ENCODE measurements around the gene MOSPD2. TPM values are rescaled to one million over a fixed set of nuclear protein-coding genes. Genes with fewer than 3 reads are reported as not detected.
A peak's percentile ranks its signal among the peaks of the same experiment; 100 is the strongest.

The MOSPD2 gene
- total RNA-seq, 1 donor from 2014 or later: 9.9 TPM

GRCh38 chrX:14837155-14837554 is 36.1 kb upstream of the MOSPD2 start:
- TF ChIP-seq, protein P1, sequence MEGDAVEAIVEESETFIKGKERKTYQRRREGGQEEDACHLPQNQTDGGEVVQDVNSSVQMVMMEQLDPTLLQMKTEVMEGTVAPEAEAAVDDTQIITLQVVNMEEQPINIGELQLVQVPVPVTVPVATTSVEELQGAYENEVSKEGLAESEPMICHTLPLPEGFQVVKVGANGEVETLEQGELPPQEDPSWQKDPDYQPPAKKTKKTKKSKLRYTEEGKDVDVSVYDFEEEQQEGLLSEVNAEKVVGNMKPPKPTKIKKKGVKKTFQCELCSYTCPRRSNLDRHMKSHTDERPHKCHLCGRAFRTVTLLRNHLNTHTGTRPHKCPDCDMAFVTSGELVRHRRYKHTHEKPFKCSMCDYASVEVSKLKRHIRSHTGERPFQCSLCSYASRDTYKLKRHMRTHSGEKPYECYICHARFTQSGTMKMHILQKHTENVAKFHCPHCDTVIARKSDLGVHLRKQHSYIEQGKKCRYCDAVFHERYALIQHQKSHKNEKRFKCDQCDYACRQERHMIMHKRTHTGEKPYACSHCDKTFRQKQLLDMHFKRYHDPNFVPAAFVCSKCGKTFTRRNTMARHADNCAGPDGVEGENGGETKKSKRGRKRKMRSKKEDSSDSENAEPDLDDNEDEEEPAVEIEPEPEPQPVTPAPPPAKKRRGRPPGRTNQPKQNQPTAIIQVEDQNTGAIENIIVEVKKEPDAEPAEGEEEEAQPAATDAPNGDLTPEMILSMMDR (conservative IDR thresholded peaks at IDR 0.05; ENCODE audit: low read depth, low read length): no peak
- no peak overlapping the region for H3K4me3 ChIP-seq (ENCODE audit: low read depth, low read length)
- no peak for DNase-seq (ENCODE audit: low read depth)

GRCh38 chrX:14843666-14844065 is 29.6 kb upstream of the MOSPD2 start:
- TF ChIP-seq, protein P1 (conservative IDR thresholded peaks at IDR 0.05; ENCODE audit: low read depth, low read length): no peak
- no peak for DNase-seq (ENCODE audit: low read depth)
- no peak overlapping the region for H3K4me3 ChIP-seq (ENCODE audit: low read depth, low read length)

DNA sequence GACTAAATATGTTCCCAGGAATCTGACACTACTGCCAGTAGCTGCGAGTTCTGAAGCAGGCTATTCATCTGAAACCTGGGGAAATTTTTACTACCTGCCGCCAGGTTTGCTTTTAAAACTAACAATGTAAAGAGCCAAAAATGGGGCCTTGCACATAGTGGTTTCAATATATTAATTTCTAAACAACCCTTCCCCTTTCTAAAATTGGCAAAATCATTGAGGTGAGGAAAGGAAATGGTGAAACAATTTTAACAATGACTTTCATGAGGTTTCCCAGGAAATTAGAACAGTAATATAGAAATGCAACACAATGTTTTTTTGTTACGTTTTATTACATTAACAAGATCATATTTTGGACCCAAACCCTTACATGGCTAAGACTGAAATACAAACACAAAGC is 21.7 kb upstream of the MOSPD2 start:
- DNase-seq (ENCODE audit: low read depth): no peak
- TF ChIP-seq, protein P1 (conservative IDR thresholded peaks at IDR 0.05; ENCODE audit: low read depth, low read length): no peak
- H3K4me3 ChIP-seq (ENCODE audit: low read depth, low read length): no peak overlapping the region

GRCh38 chrX:14864631-14865030 is 8.6 kb upstream of the MOSPD2 start:
- TF ChIP-seq, protein P1 (conservative IDR thresholded peaks at IDR 0.05; ENCODE audit: low read depth, low read length): no peak
- DNase-seq (ENCODE audit: low read depth): no peak
- H3K4me3 ChIP-seq (ENCODE audit: low read depth, low read length): no peak overlapping the region

- DNase-seq (ENCODE audit: low read depth): no peak
- H3K4me3 ChIP-seq (ENCODE audit: low read depth, low read length): no peak overlapping the region
- TF ChIP-seq, protein P1 (conservative IDR thresholded peaks at IDR 0.05; ENCODE audit: low read depth, low read length): no peak
Observed at GRCh38 chrX:14865201-14865600, 8.0 kb upstream of the MOSPD2 start.

GRCh38 chrX:14871767-14872166 is 1.5 kb upstream of the MOSPD2 start:
- H3K4me3 ChIP-seq (ENCODE audit: low read depth, low read length): no peak overlapping the region
- TF ChIP-seq, protein P1 (conservative IDR thresholded peaks at IDR 0.05; ENCODE audit: low read depth, low read length): no peak
- DNase-seq (ENCODE audit: low read depth): no peak

DNA sequence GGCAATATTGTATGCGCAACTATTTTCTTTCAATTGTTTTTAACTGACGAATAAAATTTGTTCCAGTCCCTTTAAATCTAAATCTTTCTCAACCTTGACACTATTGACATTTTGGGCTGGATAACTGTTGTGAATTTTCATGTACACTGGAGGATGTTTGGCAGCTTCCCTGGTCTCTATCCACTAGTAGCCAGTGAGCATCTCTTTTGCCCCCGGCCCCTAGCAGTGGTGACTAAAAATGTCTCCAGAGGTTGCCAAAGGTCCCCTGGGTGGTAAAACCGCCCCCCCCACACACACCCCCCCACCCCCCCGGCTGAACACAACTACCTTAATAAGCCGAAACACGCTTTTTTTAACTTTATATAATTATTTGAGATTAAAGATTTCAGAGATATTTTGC is 866 bp upstream of the MOSPD2 start:
- peak overlapping the region; percentile 72 for H3K4me3 ChIP-seq (ENCODE audit: low read depth, low read length)
- TF ChIP-seq, protein P1 (conservative IDR thresholded peaks at IDR 0.05; ENCODE audit: low read depth, low read length): no peak

More for the DNA sequence above, 866 bp upstream of the MOSPD2 start:
- DNase-seq (ENCODE audit: low read depth): no peak

Measured in epithelial cell of proximal tubule (primary cell).